GM21717 (cell line): Measurements from ENCODE around the gene ABCA8.
"Not testable (repeated sequence)": the region's sequence is repeated elsewhere in the genome, so short reads cannot be mapped to it uniquely, and the experiment has no call there.

Experiments used
- ATAC-seq: cut with Tn5 transposase; IDR thresholded peaks from one replicate; pipeline ENCODE4 v1.9.1; 2021; ENCODE audit warnings: mild to moderate bottlenecking, moderate library complexity; ENCODE audit not compliant: unreplicated experiment

Gene ABCA8

GRCh38 chr17:68834328-68834836 is 120.8 kb downstream of the ABCA8 start:
- ATAC-seq = no peak

DNA sequence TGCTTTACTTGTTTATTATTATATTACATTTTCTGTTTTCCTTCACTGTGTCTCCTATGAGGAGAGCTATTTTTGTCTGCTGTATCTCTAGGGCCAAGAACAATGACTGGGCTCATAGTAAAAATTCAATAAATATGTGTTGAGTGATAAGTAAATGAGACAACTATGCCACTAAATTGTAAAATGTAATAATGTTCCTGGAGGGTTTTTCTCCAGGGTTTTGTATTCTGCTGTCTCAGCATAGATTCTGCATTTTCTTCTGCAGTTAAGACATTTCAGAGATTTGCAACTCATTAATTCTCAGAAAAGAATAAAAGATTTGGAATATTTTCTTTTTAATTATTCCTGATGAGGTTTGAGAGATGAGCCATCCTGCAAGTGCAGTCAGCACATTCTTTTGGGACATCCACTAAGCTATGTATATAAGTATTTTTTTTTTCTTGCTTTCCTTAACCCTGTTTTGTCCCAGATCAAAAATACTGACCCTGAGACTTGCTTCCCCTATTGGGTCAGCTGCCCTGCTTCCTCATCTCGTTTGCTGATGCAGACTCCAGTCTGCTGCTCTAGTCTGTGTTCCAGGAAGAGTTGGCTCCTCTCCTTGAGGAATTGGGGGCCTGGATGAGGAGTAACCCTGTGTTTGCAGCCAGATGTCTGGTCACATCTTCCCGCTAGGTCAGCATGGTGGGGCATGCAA is 122.9 kb downstream of the ABCA8 start:
- no peak for ATAC-seq

- ATAC-seq = no peak
These were observed 124.0 kb downstream of the ABCA8 start for GRCh38 chr17:68831170-68831569.

DNA sequence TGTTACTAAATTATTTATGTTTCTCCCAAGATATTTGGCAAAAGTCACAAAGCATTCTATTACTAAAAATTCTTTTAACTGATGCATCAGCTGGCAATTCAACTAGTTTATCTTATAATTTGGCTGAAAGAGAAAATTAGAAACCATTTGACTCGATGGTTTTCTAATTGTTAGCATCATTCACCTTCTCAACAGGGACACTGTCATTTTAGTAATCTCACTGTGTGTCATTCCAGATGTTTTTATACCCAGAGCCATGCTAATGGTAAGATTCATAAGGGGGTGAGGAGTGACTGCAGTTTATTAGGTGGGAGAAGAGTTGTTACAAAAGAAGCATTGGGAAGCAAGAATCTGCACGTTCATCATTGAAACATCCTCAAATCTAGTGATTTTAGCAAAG is 124.9 kb downstream of the ABCA8 start:
- no peak for ATAC-seq

DNA sequence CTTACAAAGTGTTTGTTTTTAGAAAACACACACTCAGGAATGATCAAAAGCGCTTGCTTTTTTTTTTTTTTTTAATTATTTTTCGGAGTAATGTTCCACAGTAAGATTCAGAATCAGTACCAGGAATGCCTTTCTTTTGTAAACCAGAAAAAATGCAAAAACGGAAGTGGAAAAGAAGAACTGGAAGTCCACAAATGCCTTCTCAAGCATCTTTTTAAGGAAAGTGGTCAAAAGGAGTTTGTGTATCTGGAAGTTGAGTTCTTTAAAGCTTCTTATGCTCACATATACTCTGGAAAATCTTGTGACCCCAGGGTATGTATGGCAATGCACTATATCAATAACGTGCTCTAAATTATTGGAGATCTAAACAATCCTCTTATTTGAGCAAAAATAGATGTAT is 126.0 kb downstream of the ABCA8 start:
- no peak for ATAC-seq

DNA sequence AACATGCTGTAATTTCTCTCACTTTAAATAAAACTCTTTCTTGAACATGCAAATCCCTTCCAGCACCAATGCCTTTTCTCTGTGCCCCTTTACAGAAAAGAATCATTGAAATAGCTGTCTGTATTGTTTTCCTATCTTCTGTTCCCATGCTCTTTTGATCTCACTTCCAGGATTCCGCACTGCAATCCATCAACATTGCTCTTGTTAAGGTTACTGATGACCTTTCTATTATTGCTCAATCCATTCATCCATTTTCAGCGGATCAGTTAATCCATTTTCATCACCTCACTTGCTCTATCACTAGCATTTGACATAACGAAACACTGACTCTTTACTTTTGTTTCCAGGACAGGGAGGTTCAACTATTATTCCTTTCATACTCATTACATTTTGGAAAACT is 130.5 kb downstream of the ABCA8 start:
- ATAC-seq = no peak

- ATAC-seq = not testable (repeated sequence)
These were observed 131.0 kb downstream of the ABCA8 start for GRCh38 chr17:68824185-68824584.

DNA sequence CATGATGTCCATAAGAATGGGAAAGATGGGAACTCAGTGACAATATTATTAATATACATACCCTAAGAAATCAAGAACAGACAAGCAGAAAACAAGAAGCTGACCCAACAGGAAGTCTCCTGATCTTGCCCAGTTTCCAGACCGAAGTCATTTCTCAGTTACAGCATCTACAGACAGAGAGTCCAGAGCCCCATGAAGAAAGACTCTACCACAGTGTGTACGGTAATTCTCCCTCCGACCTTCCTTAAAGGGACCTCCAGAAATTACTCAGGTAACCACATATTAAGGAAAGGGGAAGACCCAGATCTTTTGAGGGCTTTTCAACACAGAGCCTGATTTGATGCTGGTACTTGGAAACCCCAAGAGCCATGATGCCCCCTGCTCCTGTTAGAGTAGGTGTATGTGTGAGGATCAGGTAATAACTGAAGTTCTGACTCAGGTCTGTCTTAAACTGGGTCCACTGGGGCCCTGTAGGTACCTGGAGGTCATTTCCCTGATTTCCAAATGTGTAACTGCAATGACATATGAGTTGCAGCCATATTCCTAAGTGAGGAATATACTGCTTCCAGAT is 132.4 kb downstream of the ABCA8 start:
- no peak for ATAC-seq

- ATAC-seq = no peak
These were observed 133.1 kb downstream of the ABCA8 start for GRCh38 chr17:68821860-68822696.

DNA sequence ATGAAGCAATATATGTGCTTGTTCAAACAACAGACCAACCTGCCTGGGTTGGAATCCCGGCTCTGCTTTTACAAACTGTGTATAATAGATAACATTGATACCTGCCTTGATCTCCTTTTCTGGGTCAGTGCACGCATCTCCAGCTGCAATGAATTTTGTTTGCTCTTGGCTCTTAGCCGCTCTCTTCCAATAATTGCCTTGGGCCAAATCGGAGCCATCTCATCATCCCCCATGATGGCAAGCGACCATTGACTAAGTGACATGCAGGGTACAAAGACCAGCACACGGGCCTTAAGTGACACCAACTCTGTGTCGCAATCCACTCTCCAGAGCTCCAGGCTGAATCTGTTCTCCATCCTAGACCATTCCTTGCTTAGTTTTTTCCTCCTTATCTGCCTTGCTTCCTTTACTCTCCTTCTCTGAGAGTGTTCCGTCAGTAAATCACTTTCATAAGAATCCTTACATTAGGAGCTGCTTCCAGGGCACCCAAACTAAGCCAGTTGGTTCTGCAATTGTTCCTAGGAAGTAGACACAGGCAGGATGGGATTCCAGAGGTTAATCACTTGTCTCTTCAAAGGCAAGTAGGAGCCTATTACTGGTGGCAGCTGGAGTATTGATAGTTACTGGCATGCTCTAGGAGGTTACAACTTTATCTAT is 134.2 kb downstream of the ABCA8 start:
- no peak for ATAC-seq

DNA sequence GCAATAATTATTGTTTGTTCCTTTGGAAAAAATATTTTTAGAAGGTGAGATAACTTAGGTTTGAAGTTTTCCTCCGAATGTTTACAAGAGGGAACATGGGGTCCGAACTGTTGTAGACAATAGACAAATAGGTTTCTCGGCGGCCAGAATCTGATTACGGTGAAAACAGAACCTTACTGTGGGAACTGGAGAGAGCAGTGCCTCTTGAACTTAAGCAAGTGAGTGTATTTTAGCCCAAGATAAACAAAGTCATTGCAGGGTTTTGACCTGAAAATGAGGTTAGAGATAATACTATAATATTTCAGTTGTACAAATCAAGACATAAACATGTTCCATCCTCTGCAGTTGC is 134.7 kb downstream of the ABCA8 start:
- no peak for ATAC-seq

DNA sequence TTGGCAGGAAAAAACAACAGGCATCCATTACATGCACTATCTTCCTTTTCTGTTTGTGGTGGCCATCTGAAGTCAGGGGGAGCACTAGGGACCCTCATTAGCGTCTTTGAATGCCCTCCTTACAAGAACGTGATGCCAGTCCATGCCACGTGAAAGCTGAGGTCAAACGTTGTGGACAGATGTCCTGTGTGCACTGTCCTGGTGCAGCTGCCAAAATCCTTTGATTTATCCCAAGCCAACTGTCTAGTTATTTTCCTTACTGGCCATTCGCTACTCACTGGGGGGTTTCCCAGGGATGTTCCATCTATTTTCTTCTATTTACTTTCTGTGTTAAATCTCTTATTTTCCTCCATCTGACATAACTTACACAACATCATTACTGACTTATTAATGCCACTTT is 135.7 kb downstream of the ABCA8 start:
- ATAC-seq = no peak
